HepG2 (cell line): ENCODE measurements around the gene ANKRD18B. TPM values are rescaled to one million over a fixed set of nuclear protein-coding genes. Genes with fewer than 3 reads are reported as not detected.

Experiments
- ATAC-seq: fragments of 200-7000 bp; cut with Tn5 transposase; 3 replicates; pipeline ENCODE4 v1.9.1; 2020; ENCODE audit warnings: mild to moderate bottlenecking, moderate library complexity
- BruUV-seq: library from RNA; stranded (reverse); fragments of 400-500 nt; replicated peaks from 2 replicates; lab custom pipeline; 2021; lab: Mats Ljungman, UMichigan
- CTCF ChIA-PET: fragments of 300-600 bp; formaldehyde crosslinking; extraction: SDS; loops from one replicate; lab custom pipeline; 2021; ENCODE audit warnings: low total read pairs, inconsistent platforms, low intra/inter-chr PET ratio; lab: Yijun Ruan, JAX
- POLR2A ChIA-PET: fragments of 350-600 bp; sonication (Branson Sonifier 250); formaldehyde crosslinking; loops from one replicate; lab custom pipeline; 2020; ENCODE audit warnings: antibody characterized with exemption, inconsistent platforms; lab: Yijun Ruan, JAX
- DNase-seq: peaks from one replicate; pipeline ENCODE4 v3.0.0-alpha.2; 2015; ENCODE audit warnings: low spot score
- FAIRE-seq: peaks from 3 replicates; lab custom pipeline; 2011; peaks lifted over from hg19 to GRCh38; lab: Jason Lieb, UNC
- H2AFZ ChIP-seq: one replicate; pipeline ENCODE4 v1.6.1; 2011; ENCODE audit warnings: low read length, inconsistent platforms
- H3K27ac ChIP-seq: fragments of 300-600 bp; 3 replicates; pipeline ENCODE4 v1.8.0; 2011; ENCODE audit warnings: mixed run types, mild to moderate bottlenecking, mixed read lengths, low read length, inconsistent platforms; ENCODE audit not compliant: insufficient read depth; ENCODE audit errors: extremely low read length
- H3K27me3 ChIP-seq, 2 experiments: fragments of 200-600 bp in 1 of 2; 2 replicates in 1 of 2; 3 replicates in 1 of 2; pipeline versions ENCODE4 v1.6.0 to v1.8.0; 2011; ENCODE audit warnings: low read length in 2 of 2, mild to moderate bottlenecking in 2 of 2, moderate library complexity in 2 of 2, inconsistent platforms in 1 of 2; ENCODE audit not compliant: insufficient read depth in 2 of 2, control insufficient read depth in 1 of 2
- H3K36me3 ChIP-seq, 2 experiments: fragments of 200-600 bp in 1 of 2; replicated peaks in 1 of 2; 2 replicates in 1 of 2; 3 replicates in 1 of 2; pipeline versions ENCODE4 v1.5.1 to v1.8.0; 2011; ENCODE audit warnings: low read length in 2 of 2, inconsistent platforms in 1 of 2; ENCODE audit not compliant: insufficient read depth in 2 of 2, control insufficient read depth in 1 of 2
- H3K4me1 ChIP-seq: 2 replicates; pipeline ENCODE4 v1.5.1; 2012; ENCODE audit warnings: low read length, inconsistent platforms; ENCODE audit not compliant: insufficient read depth
- H3K4me2 ChIP-seq: 2 replicates; pipeline ENCODE4 v1.6.0; 2011; ENCODE audit warnings: low read depth, low read length, inconsistent platforms
- H3K4me3 ChIP-seq, 3 experiments: fragments of 200-600 bp in 1 of 3; sonication (generic), shearing (Covaris generic) in 1 of 3; replicated peaks in 1 of 3; 2 replicates each; pipeline ENCODE4 v1.5.1; 2011 to 2016; ENCODE audit warnings: low read length in 3 of 3, inconsistent platforms in 2 of 3, low read depth in 2 of 3, mild to moderate bottlenecking in 2 of 3, control low read depth in 1 of 3, mixed read lengths in 1 of 3; ENCODE audit not compliant: insufficient read depth in 1 of 3
- H3K79me2 ChIP-seq: one replicate; pipeline ENCODE4 v1.6.1; 2011; ENCODE audit warnings: low read length, inconsistent platforms; ENCODE audit not compliant: insufficient read depth
- H3K9ac ChIP-seq: 2 replicates; pipeline ENCODE4 v1.6.0; 2011; ENCODE audit warnings: mild to moderate bottlenecking, low read depth, low read length, inconsistent platforms; ENCODE audit not compliant: insufficient read depth
- H3K9me3 ChIP-seq: 2 replicates; pipeline ENCODE4 v1.5.1; 2012; ENCODE audit warnings: mild to moderate bottlenecking, low read length
- H4K20me1 ChIP-seq: 2 replicates; pipeline ENCODE4 v1.6.0; 2011; ENCODE audit warnings: inconsistent platforms, mild to moderate bottlenecking, low read length, moderate library complexity; ENCODE audit not compliant: insufficient read depth
- HMG20A ChIP-seq: IDR thresholded peaks from 2 replicates; pipeline ENCODE4 v1.6.1; 2016; ENCODE audit warnings: borderline replicate concordance
- NFYC ChIP-seq: IDR thresholded peaks from 2 replicates; pipeline ENCODE4 v1.6.1; 2016; ENCODE audit warnings: missing genetic modification reagents, missing compliant biosample characterization
- PTBP1 ChIP-seq: fragments of 200-400 bp; formaldehyde crosslinking; IDR thresholded peaks from 2 replicates; pipeline ENCODE4 v1.6.1; 2018; ENCODE audit warnings: low read length, low read depth; ENCODE audit not compliant: poor library complexity, severe bottlenecking
- RFX3 ChIP-seq: IDR thresholded peaks from 2 replicates; pipeline ENCODE4 v1.6.1; 2016; ENCODE audit warnings: missing biosample characterization, missing genetic modification reagents
- ZBTB7B ChIP-seq: sonication (generic); formaldehyde crosslinking; IDR thresholded peaks from 2 replicates; pipeline ENCODE4 v1.4.0; 2020; ENCODE audit warnings: missing genetic modification reagents
- ZNF232 ChIP-seq: sonication (generic); formaldehyde crosslinking; IDR thresholded peaks from 2 replicates; pipeline ENCODE4 v1.4.0; 2020; ENCODE audit warnings: missing genetic modification reagents, borderline replicate concordance
- ZNF441 ChIP-seq: sonication (generic); formaldehyde crosslinking; IDR thresholded peaks from 2 replicates; pipeline ENCODE4 v1.7.0; 2021; ENCODE audit warnings: missing genetic modification reagents, borderline replicate concordance
- ZNF552 ChIP-seq: sonication (generic); formaldehyde crosslinking; IDR thresholded peaks from 2 replicates; pipeline ENCODE4 v1.9.0; 2022; ENCODE audit warnings: missing genetic modification reagents, mild to moderate bottlenecking, borderline replicate concordance
- ZNF558 ChIP-seq: sonication (generic); formaldehyde crosslinking; IDR thresholded peaks from 2 replicates; pipeline ENCODE4 v1.9.0; 2022; ENCODE audit warnings: mild to moderate bottlenecking, missing genetic modification reagents, borderline replicate concordance
- ZNF674 ChIP-seq: sonication (generic); formaldehyde crosslinking; IDR thresholded peaks from 2 replicates; pipeline ENCODE4 v1.5.0; 2020; ENCODE audit warnings: low read depth, mild to moderate bottlenecking, missing genetic modification reagents
- WGBS: methylation state at CpG from one replicate; pipeline ENCODE4 v1.1.6; 2017; ENCODE audit warnings: low lambda C conversion rate; 5-methylcytosine and 5-hydroxymethylcytosine counted together
- in situ Hi-C: cut with HindIII; loops from 2 replicates; pipeline ENCODE4 v1.10.0; 2017; ENCODE audit warnings: low pct_unique_long_range_greater_than_20kb; ENCODE audit not compliant: extremely low pct_ligation_motif_present
- intact Hi-C: fragments of 100-400 bp; cut with micrococcal nuclease; formaldehyde crosslinking; loops from one replicate; pipeline ENCODE4 v1.10.0; 2022; ENCODE audit not compliant: unreplicated experiment
- polyA plus RNA-seq, 8 experiments: library from polyadenylated mRNA; depleted of rRNA in 3 of 8; stranded (reverse) in 7 of 8; unstranded in 1 of 8; fragments of >200 nt; fragmentation: Illumina TruSeq in 4 of 8; extraction: Trizol in 4 of 8; gene quantifications; 2 replicates each; pipeline versions ENCODE4 v1.2.1 to v1.2.3, GENCODE V29; 2011 to 2016; ENCODE audit warnings: low read depth in 4 of 8, missing spikeins in 1 of 8, mixed read lengths in 1 of 8; ENCODE audit not compliant: insufficient read depth in 1 of 8
- total RNA-seq, 5 experiments: library from RNA; depleted of rRNA; stranded (reverse); fragments of >200 nt; fragmentation: Illumina TruSeq; extraction: Trizol; gene quantifications; 2 replicates each; pipeline ENCODE4 v1.2.3, GENCODE V29; 2016; ENCODE audit warnings: low read depth in 1 of 5
- TF ChIP-seq, protein P1 (sequence below): IDR thresholded peaks from 2 replicates; pipeline ENCODE4 v1.6.1; 2012; ENCODE audit warnings: inconsistent platforms
- TF ChIP-seq, protein P2 (sequence below): fragments of 450-650 bp; IDR thresholded peaks from 2 replicates; pipeline ENCODE4 v1.6.1; 2017; ENCODE audit warnings: mild to moderate bottlenecking
- TF ChIP-seq, protein P3 (sequence below): sonication (generic); formaldehyde crosslinking; IDR thresholded peaks from 2 replicates; pipeline ENCODE4 v1.4.0; 2020; ENCODE audit warnings: mild to moderate bottlenecking, missing genetic modification reagents
- TF ChIP-seq, protein P4 (sequence below): sonication (generic); formaldehyde crosslinking; IDR thresholded peaks from 2 replicates; pipeline ENCODE4 v1.4.0; 2020; ENCODE audit warnings: missing genetic modification reagents
- TF ChIP-seq, protein P5 (sequence below): sonication (generic); formaldehyde crosslinking; conservative IDR thresholded peaks from 2 replicates; pipeline ENCODE4 v1.8.0; 2022; ENCODE audit warnings: mild to moderate bottlenecking, moderate library complexity, missing genetic modification reagents
- TF ChIP-seq, protein P6 (sequence below): IDR thresholded peaks from 2 replicates; pipeline ENCODE4 v1.4.0; 2020; ENCODE audit warnings: mild to moderate bottlenecking, missing genetic modification reagents

ANKRD18B gene
- total and polyA plus RNA-seq, 2 of the 13 experiments (the other 11 are each of a cell fraction or from before 2014, with no cell fraction given) = 0.57 to 1.4 TPM

DNA sequence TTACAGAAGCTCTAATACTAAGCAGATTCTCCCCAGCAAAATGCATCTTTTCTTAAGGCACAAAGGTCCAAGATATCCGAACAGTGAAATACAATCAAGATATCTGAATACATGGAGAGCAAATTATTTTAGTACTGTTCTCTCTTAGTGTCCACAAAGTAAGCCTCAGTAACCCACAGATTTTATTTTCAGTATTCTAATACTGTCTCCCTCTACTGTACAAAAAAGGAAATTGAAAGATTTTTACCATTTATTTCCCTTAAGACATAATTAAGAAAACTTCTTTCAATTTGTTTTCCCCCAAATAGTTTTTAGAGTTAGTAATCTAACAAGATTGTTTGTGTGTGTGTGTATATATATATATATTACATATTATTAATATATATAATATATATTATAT, 25.7 kb upstream of the ANKRD18B start:
- Histone ChIP-seq H3K36me3 (no peaks in the 10 kb centered on the region), H4K20me1 (no peaks in the 10 kb centered on the region), H2AFZ (no peak overlapping the region), H3K9me3 (no peaks in the 10 kb centered on the region), H3K9ac (no peak overlapping the region), H3K4me1 (no peaks in the 10 kb centered on the region), H3K4me2 (no peak overlapping the region), H3K79me2 (no peaks in the 10 kb centered on the region), H3K4me3 (no peak overlapping the region), H3K27ac (no peak overlapping the region), H3K27me3 (no peaks in the 10 kb centered on the region)
- 10% methylated on average over 1 of the region's 1 CpG for WGBS
- DNase-seq (no peak), ATAC-seq (no peak), FAIRE-seq (no peak)
- TF ChIP-seq ZNF674 (CRISPR knock-in tag) (no peak), ZNF441 (CRISPR knock-in tag) (no peak), RFX3 (no peak), ZNF232 (no peak), ZNF558 (CRISPR knock-in tag) (no peak), ZNF552 (CRISPR knock-in tag) (no peak), HMG20A (no peak), NFYC (no peak), PTBP1 (no peak), ZBTB7B (CRISPR knock-in tag) (no peak)
- TF ChIP-seq, protein P1, sequence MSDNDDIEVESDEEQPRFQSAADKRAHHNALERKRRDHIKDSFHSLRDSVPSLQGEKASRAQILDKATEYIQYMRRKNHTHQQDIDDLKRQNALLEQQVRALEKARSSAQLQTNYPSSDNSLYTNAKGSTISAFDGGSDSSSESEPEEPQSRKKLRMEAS = no peak
- TF ChIP-seq, protein P2, sequence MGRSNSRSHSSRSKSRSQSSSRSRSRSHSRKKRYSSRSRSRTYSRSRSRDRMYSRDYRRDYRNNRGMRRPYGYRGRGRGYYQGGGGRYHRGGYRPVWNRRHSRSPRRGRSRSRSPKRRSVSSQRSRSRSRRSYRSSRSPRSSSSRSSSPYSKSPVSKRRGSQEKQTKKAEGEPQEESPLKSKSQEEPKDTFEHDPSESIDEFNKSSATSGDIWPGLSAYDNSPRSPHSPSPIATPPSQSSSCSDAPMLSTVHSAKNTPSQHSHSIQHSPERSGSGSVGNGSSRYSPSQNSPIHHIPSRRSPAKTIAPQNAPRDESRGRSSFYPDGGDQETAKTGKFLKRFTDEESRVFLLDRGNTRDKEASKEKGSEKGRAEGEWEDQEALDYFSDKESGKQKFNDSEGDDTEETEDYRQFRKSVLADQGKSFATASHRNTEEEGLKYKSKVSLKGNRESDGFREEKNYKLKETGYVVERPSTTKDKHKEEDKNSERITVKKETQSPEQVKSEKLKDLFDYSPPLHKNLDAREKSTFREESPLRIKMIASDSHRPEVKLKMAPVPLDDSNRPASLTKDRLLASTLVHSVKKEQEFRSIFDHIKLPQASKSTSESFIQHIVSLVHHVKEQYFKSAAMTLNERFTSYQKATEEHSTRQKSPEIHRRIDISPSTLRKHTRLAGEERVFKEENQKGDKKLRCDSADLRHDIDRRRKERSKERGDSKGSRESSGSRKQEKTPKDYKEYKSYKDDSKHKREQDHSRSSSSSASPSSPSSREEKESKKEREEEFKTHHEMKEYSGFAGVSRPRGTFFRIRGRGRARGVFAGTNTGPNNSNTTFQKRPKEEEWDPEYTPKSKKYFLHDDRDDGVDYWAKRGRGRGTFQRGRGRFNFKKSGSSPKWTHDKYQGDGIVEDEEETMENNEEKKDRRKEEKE = no peak
- TF ChIP-seq, protein P3, sequence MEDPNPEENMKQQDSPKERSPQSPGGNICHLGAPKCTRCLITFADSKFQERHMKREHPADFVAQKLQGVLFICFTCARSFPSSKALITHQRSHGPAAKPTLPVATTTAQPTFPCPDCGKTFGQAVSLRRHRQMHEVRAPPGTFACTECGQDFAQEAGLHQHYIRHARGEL (CRISPR knock-in tag) = no peak
- TF ChIP-seq, protein P4, sequence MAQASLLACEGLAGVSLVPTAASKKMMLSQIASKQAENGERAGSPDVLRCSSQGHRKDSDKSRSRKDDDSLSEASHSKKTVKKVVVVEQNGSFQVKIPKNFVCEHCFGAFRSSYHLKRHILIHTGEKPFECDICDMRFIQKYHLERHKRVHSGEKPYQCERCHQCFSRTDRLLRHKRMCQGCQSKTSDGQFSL = no peak
- TF ChIP-seq, protein P5, sequence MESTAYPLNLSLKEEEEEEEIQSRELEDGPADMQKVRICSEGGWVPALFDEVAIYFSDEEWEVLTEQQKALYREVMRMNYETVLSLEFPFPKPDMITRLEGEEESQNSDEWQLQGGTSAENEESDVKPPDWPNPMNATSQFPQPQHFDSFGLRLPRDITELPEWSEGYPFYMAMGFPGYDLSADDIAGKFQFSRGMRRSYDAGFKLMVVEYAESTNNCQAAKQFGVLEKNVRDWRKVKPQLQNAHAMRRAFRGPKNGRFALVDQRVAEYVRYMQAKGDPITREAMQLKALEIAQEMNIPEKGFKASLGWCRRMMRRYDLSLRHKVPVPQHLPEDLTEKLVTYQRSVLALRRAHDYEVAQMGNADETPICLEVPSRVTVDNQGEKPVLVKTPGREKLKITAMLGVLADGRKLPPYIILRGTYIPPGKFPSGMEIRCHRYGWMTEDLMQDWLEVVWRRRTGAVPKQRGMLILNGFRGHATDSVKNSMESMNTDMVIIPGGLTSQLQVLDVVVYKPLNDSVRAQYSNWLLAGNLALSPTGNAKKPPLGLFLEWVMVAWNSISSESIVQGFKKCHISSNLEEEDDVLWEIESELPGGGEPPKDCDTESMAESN = no peak
- TF ChIP-seq, protein P6, sequence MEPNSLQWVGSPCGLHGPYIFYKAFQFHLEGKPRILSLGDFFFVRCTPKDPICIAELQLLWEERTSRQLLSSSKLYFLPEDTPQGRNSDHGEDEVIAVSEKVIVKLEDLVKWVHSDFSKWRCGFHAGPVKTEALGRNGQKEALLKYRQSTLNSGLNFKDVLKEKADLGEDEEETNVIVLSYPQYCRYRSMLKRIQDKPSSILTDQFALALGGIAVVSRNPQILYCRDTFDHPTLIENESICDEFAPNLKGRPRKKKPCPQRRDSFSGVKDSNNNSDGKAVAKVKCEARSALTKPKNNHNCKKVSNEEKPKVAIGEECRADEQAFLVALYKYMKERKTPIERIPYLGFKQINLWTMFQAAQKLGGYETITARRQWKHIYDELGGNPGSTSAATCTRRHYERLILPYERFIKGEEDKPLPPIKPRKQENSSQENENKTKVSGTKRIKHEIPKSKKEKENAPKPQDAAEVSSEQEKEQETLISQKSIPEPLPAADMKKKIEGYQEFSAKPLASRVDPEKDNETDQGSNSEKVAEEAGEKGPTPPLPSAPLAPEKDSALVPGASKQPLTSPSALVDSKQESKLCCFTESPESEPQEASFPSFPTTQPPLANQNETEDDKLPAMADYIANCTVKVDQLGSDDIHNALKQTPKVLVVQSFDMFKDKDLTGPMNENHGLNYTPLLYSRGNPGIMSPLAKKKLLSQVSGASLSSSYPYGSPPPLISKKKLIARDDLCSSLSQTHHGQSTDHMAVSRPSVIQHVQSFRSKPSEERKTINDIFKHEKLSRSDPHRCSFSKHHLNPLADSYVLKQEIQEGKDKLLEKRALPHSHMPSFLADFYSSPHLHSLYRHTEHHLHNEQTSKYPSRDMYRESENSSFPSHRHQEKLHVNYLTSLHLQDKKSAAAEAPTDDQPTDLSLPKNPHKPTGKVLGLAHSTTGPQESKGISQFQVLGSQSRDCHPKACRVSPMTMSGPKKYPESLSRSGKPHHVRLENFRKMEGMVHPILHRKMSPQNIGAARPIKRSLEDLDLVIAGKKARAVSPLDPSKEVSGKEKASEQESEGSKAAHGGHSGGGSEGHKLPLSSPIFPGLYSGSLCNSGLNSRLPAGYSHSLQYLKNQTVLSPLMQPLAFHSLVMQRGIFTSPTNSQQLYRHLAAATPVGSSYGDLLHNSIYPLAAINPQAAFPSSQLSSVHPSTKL (CRISPR knock-in tag) = no peak
- ChIA-PET POLR2A (no interaction called here), CTCF (interaction anchor here (1.3 kb wide), 1 partner anchor 95 kb away, joined by 3 read pairs; no protein-coding TSS in a partner anchor)
- BruUV-seq = no TSS peak
- intact Hi-C loops = no loop called here
- in situ Hi-C loops = no loop called here
